Retinal pigment epithelial cell (primary cell): Measurements from ENCODE around the gene CD2BP2.
"Not testable (repeated sequence)": the region's sequence is repeated elsewhere in the genome, so short reads cannot be mapped to it uniquely, and the experiment has no call there.

Experiments used
- DNase-seq: peaks from one replicate; pipeline ENCODE4 v3.0.0-alpha.2; 2010; ENCODE audit warnings: low read depth
- H3K4me3 ChIP-seq: 2 replicates; pipeline ENCODE4 v1.5.1; 2011; ENCODE audit warnings: mild to moderate bottlenecking, low read length, control low read depth, moderate library complexity

The CD2BP2 gene

DNA sequence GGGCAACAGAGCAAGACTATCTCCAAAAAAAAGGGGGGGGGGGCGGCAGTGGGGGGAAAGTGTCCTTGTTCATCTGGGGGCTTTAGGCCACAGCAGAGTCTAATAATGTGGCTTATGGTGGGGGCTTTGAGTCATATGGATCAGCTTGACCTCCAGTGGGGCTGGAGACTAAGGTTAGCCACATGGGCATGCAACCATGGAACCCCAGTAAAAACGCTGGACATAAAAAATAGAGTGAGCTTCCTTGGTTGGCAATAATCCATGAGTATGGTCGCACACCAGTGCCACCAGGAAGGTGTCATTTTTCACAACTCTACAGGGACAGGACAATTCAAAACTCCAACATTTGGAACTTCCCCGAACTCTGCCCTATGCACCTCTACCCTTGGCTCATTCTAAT is 44.2 kb downstream of the CD2BP2 start:
- not testable (repeated sequence) for DNase-seq, H3K4me3 ChIP-seq

- not testable (repeated sequence) for DNase-seq, H3K4me3 ChIP-seq
Observed at GRCh38 chr16:30309255-30309654, 45.9 kb downstream of the CD2BP2 start.
